Body of pancreas (tissue), 4 donors: ENCODE data around the gene PDZD2.

Experiments
- CTCF ChIP-seq, 7 experiments: fragments of 450-650 bp in 4 of 7; fragments of 200-600 bp in 3 of 7; sonication (generic) in 3 of 7; IDR thresholded peaks; one replicate each; pipeline ENCODE4 v1.5.1; 2016 to 2019; ENCODE audit warnings: antibody characterized with exemption in 7 of 7
- POLR2A ChIP-seq, 3 donors: fragments of 450-650 bp; IDR thresholded peaks; one replicate each; pipeline ENCODE4 v1.6.1; 2016; ENCODE audit warnings: antibody characterized with exemption in 3 of 3, mild to moderate bottlenecking in 2 of 3

GRCh38 chr5:31614151-31615020, 24.5 kb upstream of the PDZD2 start:
- TF ChIP-seq CTCF (IDR thresholded peaks at IDR 0.05) (no peak), POLR2A (IDR thresholded peaks at IDR 0.05) (no peak)
